Astrocyte (in vitro differentiated cells and primary cell): ENCODE results near the gene FHAD1. TPM values are rescaled to one million over a fixed set of nuclear protein-coding genes. Genes with fewer than 3 reads are reported as not detected.

ENCODE experiments used
- DNase-seq: peaks from one replicate; pipeline ENCODE4 v3.0.0-alpha.2; 2010; ENCODE audit warnings: low read depth
- FAIRE-seq: peaks from 2 replicates; lab custom pipeline; 2011; peaks lifted over from hg19 to GRCh38; lab: Jason Lieb, UNC
- H2AFZ ChIP-seq: 2 replicates; pipeline ENCODE4 v1.6.0; 2012; ENCODE audit warnings: low read depth, low read length, inconsistent platforms
- H3K27ac ChIP-seq: 2 replicates; pipeline ENCODE4 v1.5.1; 2011; ENCODE audit warnings: low read depth, low read length, inconsistent platforms
- H3K27me3 ChIP-seq: 2 replicates; pipeline ENCODE4 v1.6.0; 2011; ENCODE audit warnings: low read length, inconsistent platforms; ENCODE audit not compliant: insufficient read depth
- H3K36me3 ChIP-seq: 2 replicates; pipeline ENCODE4 v1.5.1; 2011; ENCODE audit warnings: low read length, inconsistent platforms; ENCODE audit not compliant: insufficient read depth
- H3K4me1 ChIP-seq: 2 replicates; pipeline ENCODE4 v1.5.1; 2011; ENCODE audit warnings: low read length, inconsistent platforms; ENCODE audit not compliant: insufficient read depth
- H3K4me2 ChIP-seq: 2 replicates; pipeline ENCODE4 v1.6.0; 2012; ENCODE audit warnings: low read length, inconsistent platforms
- H3K4me3 ChIP-seq: 2 replicates; pipeline ENCODE4 v1.5.1; 2011; ENCODE audit warnings: low read depth, mild to moderate bottlenecking, low read length, inconsistent platforms; ENCODE audit not compliant: insufficient read depth
- H3K79me2 ChIP-seq: 2 replicates; pipeline ENCODE4 v1.6.0; 2012; ENCODE audit warnings: mild to moderate bottlenecking, low read length, inconsistent platforms; ENCODE audit not compliant: insufficient read depth
- H3K9ac ChIP-seq: 2 replicates; pipeline ENCODE4 v1.6.0; 2012; ENCODE audit warnings: mild to moderate bottlenecking, low read length, inconsistent platforms
- H3K9me3 ChIP-seq: 2 replicates; pipeline ENCODE4 v1.5.1; 2012; ENCODE audit warnings: low read depth, mild to moderate bottlenecking, low read length, inconsistent platforms; ENCODE audit not compliant: insufficient read depth
- H4K20me1 ChIP-seq: 2 replicates; pipeline ENCODE4 v1.6.0; 2012; ENCODE audit warnings: low read length, inconsistent platforms; ENCODE audit not compliant: insufficient read depth
- H3K27ac Mint-ChIP-seq: one replicate; pipeline ENCODE4 v1.8.0; 2021; ENCODE audit warnings: mild to moderate bottlenecking, mixed read lengths; ENCODE audit not compliant: unreplicated experiment
- H3K27me3 Mint-ChIP-seq: one replicate; pipeline ENCODE4 v1.8.0; 2021; ENCODE audit warnings: low read depth, mixed read lengths; ENCODE audit not compliant: unreplicated experiment
- H3K36me3 Mint-ChIP-seq: one replicate; pipeline ENCODE4 v1.8.0; 2021; ENCODE audit warnings: low read depth, mixed read lengths; ENCODE audit not compliant: unreplicated experiment
- H3K4me1 Mint-ChIP-seq: one replicate; pipeline ENCODE4 v1.8.0; 2021; ENCODE audit warnings: low read depth, mixed read lengths; ENCODE audit not compliant: unreplicated experiment
- H3K4me3 Mint-ChIP-seq: one replicate; pipeline ENCODE4 v1.8.0; 2021; ENCODE audit warnings: mild to moderate bottlenecking, moderate library complexity, mixed read lengths; ENCODE audit not compliant: unreplicated experiment
- H3K9me3 Mint-ChIP-seq: one replicate; pipeline ENCODE4 v1.8.0; 2021; ENCODE audit warnings: mild to moderate bottlenecking, mixed read lengths; ENCODE audit not compliant: unreplicated experiment
- EZH2 ChIP-seq: IDR thresholded peaks from 2 replicates; pipeline ENCODE4 v1.6.1; 2012; ENCODE audit warnings: mild to moderate bottlenecking, low read length, inconsistent platforms; ENCODE audit not compliant: insufficient read depth
- total RNA-seq: library from RNA; stranded (reverse); gene quantifications from 2 replicates; pipeline ENCODE4 v1.2.1, GENCODE V29; 2021
- TF ChIP-seq, protein P1 (sequence below): IDR thresholded peaks from 2 replicates; pipeline ENCODE4 v1.5.1; 2011; ENCODE audit warnings: low read depth, mild to moderate bottlenecking, inconsistent platforms, low read length, moderate library complexity; ENCODE audit not compliant: insufficient read depth

FHAD1 gene
- total RNA-seq, 1 donor from 2014 or later: 0.25 TPM

DNA sequence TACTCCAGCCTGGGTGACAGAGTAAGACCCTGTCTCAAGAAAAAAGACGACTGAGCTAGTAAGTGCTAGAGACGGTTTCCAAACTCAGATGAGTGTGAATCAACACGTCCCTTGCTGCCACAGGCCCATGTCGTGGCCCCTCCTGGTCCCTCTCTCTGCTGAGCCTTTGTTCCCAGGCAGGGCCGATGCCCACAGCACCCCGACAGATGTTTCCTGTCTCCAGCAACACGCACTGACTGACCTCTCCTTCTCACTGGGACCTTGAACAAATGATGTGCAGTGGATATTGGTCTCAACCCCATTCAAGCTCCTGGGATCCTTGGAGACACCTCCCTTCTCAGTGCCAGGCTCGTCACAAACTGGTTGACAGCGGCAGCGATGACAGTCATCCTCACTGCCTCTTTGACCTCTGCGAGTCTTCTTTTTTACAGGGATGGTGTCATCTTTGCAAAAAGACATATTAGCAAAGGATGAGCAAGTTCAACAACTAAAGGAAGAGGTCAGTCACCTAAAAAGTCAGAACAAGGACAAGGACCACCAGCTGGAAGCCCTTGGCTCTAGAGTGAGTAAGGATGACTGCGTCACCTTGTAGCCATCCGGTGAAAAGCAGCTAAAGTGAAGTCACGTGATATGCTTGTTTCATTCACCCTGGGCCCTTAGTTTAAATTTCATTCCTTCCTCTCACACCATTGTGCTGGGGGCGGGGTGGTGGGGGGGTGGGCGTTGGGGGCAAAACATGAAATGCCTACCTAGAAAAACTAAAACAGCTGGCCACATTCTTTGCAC lies 65.8 kb downstream of the FHAD1 start:
- H3K4me1 Mint-ChIP-seq: no peaks in the 10 kb centered on the region
- H2AFZ ChIP-seq: no peak overlapping the region
- H3K4me2 ChIP-seq: no peak overlapping the region
- H3K9me3 ChIP-seq: peaks cover 8% of the 10 kb centered on the region
- no peaks in the 10 kb centered on the region for H4K20me1 ChIP-seq
- H3K27me3 ChIP-seq: peaks cover 5% of the 10 kb centered on the region
- H3K27ac ChIP-seq: no peak overlapping the region
- H3K9me3 Mint-ChIP-seq: peaks cover 18% of the 10 kb centered on the region
- FAIRE-seq (no peak), DNase-seq (no peak)
- peaks cover 23% of the 10 kb centered on the region for H3K27me3 Mint-ChIP-seq
- H3K4me1 ChIP-seq: no peaks in the 10 kb centered on the region
- no peak overlapping the region for H3K4me3 Mint-ChIP-seq
- no peaks in the 10 kb centered on the region for H3K36me3 Mint-ChIP-seq
- H3K36me3 ChIP-seq: no peaks in the 10 kb centered on the region
- no peak overlapping the region for H3K4me3 ChIP-seq
- H3K9ac ChIP-seq: no peak overlapping the region
- H3K27ac Mint-ChIP-seq: no peak overlapping the region
- no peak for TF ChIP-seq EZH2
- TF ChIP-seq, protein P1, sequence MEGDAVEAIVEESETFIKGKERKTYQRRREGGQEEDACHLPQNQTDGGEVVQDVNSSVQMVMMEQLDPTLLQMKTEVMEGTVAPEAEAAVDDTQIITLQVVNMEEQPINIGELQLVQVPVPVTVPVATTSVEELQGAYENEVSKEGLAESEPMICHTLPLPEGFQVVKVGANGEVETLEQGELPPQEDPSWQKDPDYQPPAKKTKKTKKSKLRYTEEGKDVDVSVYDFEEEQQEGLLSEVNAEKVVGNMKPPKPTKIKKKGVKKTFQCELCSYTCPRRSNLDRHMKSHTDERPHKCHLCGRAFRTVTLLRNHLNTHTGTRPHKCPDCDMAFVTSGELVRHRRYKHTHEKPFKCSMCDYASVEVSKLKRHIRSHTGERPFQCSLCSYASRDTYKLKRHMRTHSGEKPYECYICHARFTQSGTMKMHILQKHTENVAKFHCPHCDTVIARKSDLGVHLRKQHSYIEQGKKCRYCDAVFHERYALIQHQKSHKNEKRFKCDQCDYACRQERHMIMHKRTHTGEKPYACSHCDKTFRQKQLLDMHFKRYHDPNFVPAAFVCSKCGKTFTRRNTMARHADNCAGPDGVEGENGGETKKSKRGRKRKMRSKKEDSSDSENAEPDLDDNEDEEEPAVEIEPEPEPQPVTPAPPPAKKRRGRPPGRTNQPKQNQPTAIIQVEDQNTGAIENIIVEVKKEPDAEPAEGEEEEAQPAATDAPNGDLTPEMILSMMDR: no peak
- H3K79me2 ChIP-seq: no peaks in the 10 kb centered on the region

DNA sequence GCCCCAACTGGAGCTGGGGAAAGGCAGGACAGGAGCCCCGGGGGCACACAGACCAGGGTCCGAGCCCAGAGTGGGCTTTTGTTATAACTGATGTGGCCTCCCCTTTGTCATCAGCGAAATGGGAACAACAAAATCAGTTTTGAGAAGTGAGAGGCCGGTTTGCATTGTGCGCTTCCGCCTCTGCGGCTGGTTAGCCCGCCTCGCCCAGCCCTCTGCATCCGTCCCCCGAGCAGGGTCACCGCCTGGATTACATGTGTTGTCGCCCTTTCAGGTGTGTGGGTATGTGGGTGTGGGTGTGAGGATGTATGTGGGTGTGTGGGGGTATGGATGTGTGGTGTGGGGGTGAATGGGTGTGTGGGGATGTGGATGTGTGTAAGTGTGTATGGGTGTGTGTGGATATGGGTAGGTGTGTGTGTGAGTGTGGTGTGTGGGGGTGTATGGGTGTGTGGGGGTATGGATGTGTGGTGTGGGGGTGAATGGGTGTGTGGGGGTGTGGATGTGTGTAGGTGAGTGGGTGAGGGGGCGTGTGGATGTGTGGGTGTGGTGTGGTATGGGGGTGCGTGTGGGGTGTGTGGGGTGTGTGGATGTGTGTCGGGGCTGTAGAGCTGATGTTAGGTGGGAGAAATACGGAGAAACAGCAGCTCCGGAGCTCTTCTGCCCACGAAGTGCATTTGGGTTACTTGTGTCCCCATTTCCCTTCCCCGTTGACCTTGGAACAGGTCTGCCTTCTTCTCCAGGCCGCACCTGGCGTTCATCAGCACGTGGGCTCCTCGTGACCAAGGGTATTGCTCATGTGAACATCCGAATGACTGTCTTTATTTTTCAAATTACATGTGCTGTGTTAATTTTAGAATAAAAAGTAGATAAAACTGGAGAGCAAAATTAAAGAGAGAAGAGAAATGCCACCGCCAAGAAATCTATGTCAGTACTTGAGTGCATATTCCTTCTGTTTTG lies 67.6 kb downstream of the FHAD1 start:
- no peak overlapping the region for H3K9ac ChIP-seq
- no peak overlapping the region for H3K4me3 Mint-ChIP-seq
- no peak for TF ChIP-seq EZH2
- TF ChIP-seq, protein P1: no peak
- H3K4me2 ChIP-seq: no peak overlapping the region
- H3K27ac Mint-ChIP-seq: no peak overlapping the region
- DNase-seq: no peak
- peaks cover 5% of the 10 kb centered on the region for H3K27me3 ChIP-seq
- no peaks in the 10 kb centered on the region for H3K36me3 ChIP-seq
- no peaks in the 10 kb centered on the region for H3K4me1 Mint-ChIP-seq
- H3K27me3 Mint-ChIP-seq: peaks cover 18% of the 10 kb centered on the region
- H3K27ac ChIP-seq: no peak overlapping the region
- H3K36me3 Mint-ChIP-seq: no peaks in the 10 kb centered on the region
- peaks cover 17% of the 10 kb centered on the region for H3K9me3 Mint-ChIP-seq
- no peak overlapping the region for H3K4me3 ChIP-seq
- no peak overlapping the region for H2AFZ ChIP-seq
- peaks cover 8% of the 10 kb centered on the region for H3K9me3 ChIP-seq
- H4K20me1 ChIP-seq: no peaks in the 10 kb centered on the region
- no peaks in the 10 kb centered on the region for H3K79me2 ChIP-seq
- H3K4me1 ChIP-seq: no peaks in the 10 kb centered on the region
- FAIRE-seq: no peak
